MM.1S (cell line): ENCODE results near the gene C16orf92.

ENCODE experiments used
- DNase-seq: peaks from one replicate; pipeline ENCODE4 v3.0.0-alpha.2; 2015
- H2AFZ ChIP-seq: fragments of 300-600 bp; sonication (generic); 2 replicates; pipeline ENCODE4 v1.6.0; 2016; ENCODE audit warnings: antibody characterized with exemption, low read length
- H3F3A ChIP-seq: fragments of 300-600 bp; sonication (generic); 2 replicates; pipeline ENCODE4 v1.6.1; 2016; ENCODE audit warnings: mild to moderate bottlenecking, antibody characterized with exemption, low read length, moderate library complexity, mixed read lengths; ENCODE audit not compliant: insufficient read depth
- H3K27ac ChIP-seq: fragments of 300-600 bp; sonication (generic); 2 replicates; pipeline ENCODE4 v1.5.1; 2016; ENCODE audit warnings: mild to moderate bottlenecking, low read length
- H3K27me3 ChIP-seq: fragments of 300-600 bp; sonication (generic); replicated peaks from 2 replicates; pipeline ENCODE4 v1.6.0; 2016; ENCODE audit warnings: low read length; ENCODE audit not compliant: insufficient read depth
- H3K36me3 ChIP-seq: fragments of 300-600 bp; sonication (generic); replicated peaks from 2 replicates; pipeline ENCODE4 v1.6.1; 2016; ENCODE audit warnings: mild to moderate bottlenecking, low read length, mixed read lengths; ENCODE audit not compliant: insufficient read depth
- H3K4me1 ChIP-seq: fragments of 300-600 bp; sonication (generic); 2 replicates; pipeline ENCODE4 v1.6.1; 2016; ENCODE audit warnings: low read length, mixed read lengths
- H3K4me2 ChIP-seq: fragments of 300-600 bp; sonication (generic); 2 replicates; pipeline ENCODE4 v1.6.0; 2016; ENCODE audit warnings: low read depth, low read length
- H3K4me3 ChIP-seq: fragments of 300-600 bp; sonication (generic); 2 replicates; pipeline ENCODE4 v1.5.1; 2016; ENCODE audit warnings: low read length, mixed read lengths
- H3K79me2 ChIP-seq: fragments of 300-600 bp; sonication (generic); 2 replicates; pipeline ENCODE4 v1.6.1; 2016; ENCODE audit warnings: mixed run types, low read length, mixed read lengths
- H3K9ac ChIP-seq: fragments of 300-600 bp; sonication (generic); 2 replicates; pipeline ENCODE4 v1.6.1; 2016; ENCODE audit warnings: low read length, mixed read lengths
- H3K9me2 ChIP-seq: fragments of 300-600 bp; sonication (generic); replicated peaks from 2 replicates; pipeline ENCODE4 v1.6.1; 2016; ENCODE audit warnings: mild to moderate bottlenecking, low read length, mixed read lengths; ENCODE audit not compliant: insufficient read depth
- H3K9me3 ChIP-seq: fragments of 300-600 bp; sonication (generic); replicated peaks from 2 replicates; pipeline ENCODE4 v1.6.1; 2016; ENCODE audit warnings: mild to moderate bottlenecking, low read length, mixed read lengths; ENCODE audit not compliant: insufficient read depth
- H4K20me1 ChIP-seq: fragments of 300-600 bp; sonication (generic); 2 replicates; pipeline ENCODE4 v1.6.1; 2016; ENCODE audit warnings: mild to moderate bottlenecking, low read length, moderate library complexity, mixed read lengths; ENCODE audit not compliant: insufficient read depth
- CTCF ChIP-seq: fragments of 300-600 bp; sonication (generic); IDR thresholded peaks from 2 replicates; pipeline ENCODE4 v1.5.1; 2016; ENCODE audit warnings: antibody characterized with exemption, low read length, mixed read lengths
- EZH2 ChIP-seq: fragments of 300-600 bp; sonication (generic); optimal IDR thresholded peaks from 2 replicates; pipeline ENCODE3; 2017; ENCODE audit warnings: low read depth, mild to moderate bottlenecking, antibody characterized with exemption, low read length, mixed read lengths
- EZH2phosphoT487 ChIP-seq: fragments of 300-600 bp; sonication (generic); IDR thresholded peaks from 2 replicates; pipeline ENCODE4 v1.6.1; 2018; ENCODE audit warnings: antibody characterized with exemption, low read length

The C16orf92 gene

GRCh38 chr16:30018731-30019158 is 4.3 kb upstream of the C16orf92 start:
- Histone ChIP-seq H3K9ac (no peak overlapping the region), H3K4me3 (no peak overlapping the region), H3K4me1 (no peaks in the 10 kb centered on the region), H3K4me2 (no peak overlapping the region), H3K9me2 (no peaks in the 10 kb centered on the region), H2AFZ (no peak overlapping the region), H3K27me3 (peaks cover 49% of the 10 kb centered on the region), H3K9me3 (no peaks in the 10 kb centered on the region), H3F3A (no peaks in the 10 kb centered on the region), H3K36me3 (no peaks in the 10 kb centered on the region), H3K27ac (no peak overlapping the region), H3K79me2 (no peaks in the 10 kb centered on the region), H4K20me1 (no peaks in the 10 kb centered on the region)
- TF ChIP-seq CTCF (no peak), EZH2 (no peak), EZH2phosphoT487 (no peak)
- DNase-seq = no peak

- Histone ChIP-seq H3K27ac (no peak overlapping the region), H4K20me1 (no peaks in the 10 kb centered on the region), H3F3A (no peaks in the 10 kb centered on the region), H3K4me1 (no peaks in the 10 kb centered on the region), H3K4me2 (no peak overlapping the region), H3K4me3 (no peak overlapping the region), H2AFZ (no peak overlapping the region), H3K9me2 (no peaks in the 10 kb centered on the region), H3K9me3 (no peaks in the 10 kb centered on the region), H3K79me2 (no peaks in the 10 kb centered on the region), H3K27me3 (peaks cover 80% of the 10 kb centered on the region), H3K36me3 (no peaks in the 10 kb centered on the region), H3K9ac (no peak overlapping the region)
- no peak for TF ChIP-seq EZH2
- no peak for TF ChIP-seq CTCF
- no peak for TF ChIP-seq EZH2phosphoT487
- no peak for DNase-seq
These were observed 588 bp downstream of the C16orf92 start for GRCh38 chr16:30023586-30023985.

DNA sequence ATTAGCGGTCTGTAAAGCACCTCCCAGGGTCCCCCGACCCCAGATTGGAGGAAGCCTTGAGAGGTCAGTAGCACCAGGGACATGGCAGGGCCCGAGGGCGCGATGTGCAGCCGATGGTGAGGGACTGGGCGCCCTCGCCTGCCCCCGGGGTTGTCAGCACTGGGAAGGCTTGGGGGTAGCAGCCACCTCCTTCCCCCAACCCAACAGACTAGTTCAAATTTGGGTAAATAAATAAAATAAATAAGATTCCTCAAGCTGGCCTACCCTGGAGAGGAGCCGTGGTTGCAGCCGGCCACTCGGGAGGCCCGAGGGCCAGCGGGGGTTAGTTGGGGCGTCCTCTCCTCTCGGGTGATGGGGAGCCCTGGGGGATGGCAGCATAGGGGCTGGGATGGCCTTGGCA is 1.5 kb downstream of the C16orf92 start:
- H3K36me3 ChIP-seq = no peaks in the 10 kb centered on the region
- no peak overlapping the region for H3K4me3 ChIP-seq
- H3K9me2 ChIP-seq = no peaks in the 10 kb centered on the region
- no peak overlapping the region for H3K9ac ChIP-seq
- TF ChIP-seq EZH2phosphoT487 (no peak), CTCF (no peak), EZH2 (no peak)
- no peak overlapping the region for H3K27ac ChIP-seq
- H3K79me2 ChIP-seq = no peaks in the 10 kb centered on the region
- no peak overlapping the region for H3K4me2 ChIP-seq
- H3K27me3 ChIP-seq = peaks cover 80% of the 10 kb centered on the region
- no peaks in the 10 kb centered on the region for H3K9me3 ChIP-seq
- no peak for DNase-seq
- H2AFZ ChIP-seq = no peak overlapping the region
- H3F3A ChIP-seq = no peaks in the 10 kb centered on the region
- H3K4me1 ChIP-seq = no peaks in the 10 kb centered on the region
- H4K20me1 ChIP-seq = no peaks in the 10 kb centered on the region
